Measurements from ENCODE around the gene CHST11. TPM values are rescaled to one million over a fixed set of nuclear protein-coding genes. Genes with fewer than 3 reads are reported as not detected.

Gene CHST11
- total RNA-seq, 1 donor, result 10.8 TPM

DNA sequence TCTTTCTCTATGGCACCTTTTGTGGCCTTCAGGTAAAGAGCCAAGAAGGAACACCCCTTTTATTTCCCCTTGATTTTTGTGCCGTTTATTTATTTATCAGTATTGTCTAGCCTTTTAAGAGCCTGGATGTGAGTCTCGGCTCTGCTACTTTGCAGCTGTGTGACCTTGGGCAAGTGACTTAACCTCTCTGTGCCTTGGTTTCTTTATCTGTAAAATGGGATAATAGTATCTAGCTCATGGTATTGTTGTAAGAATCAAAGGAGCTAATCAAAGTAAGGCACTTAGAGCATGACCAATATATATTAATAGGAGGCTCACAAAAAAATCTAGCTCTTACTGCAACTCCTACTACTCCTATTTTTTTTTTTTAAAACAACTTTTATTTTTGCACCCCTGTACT, 179.7 kb downstream of the CHST11 start:
- DNase-seq (ENCODE audit: low read depth), result no peak
- TF ChIP-seq, protein P1, sequence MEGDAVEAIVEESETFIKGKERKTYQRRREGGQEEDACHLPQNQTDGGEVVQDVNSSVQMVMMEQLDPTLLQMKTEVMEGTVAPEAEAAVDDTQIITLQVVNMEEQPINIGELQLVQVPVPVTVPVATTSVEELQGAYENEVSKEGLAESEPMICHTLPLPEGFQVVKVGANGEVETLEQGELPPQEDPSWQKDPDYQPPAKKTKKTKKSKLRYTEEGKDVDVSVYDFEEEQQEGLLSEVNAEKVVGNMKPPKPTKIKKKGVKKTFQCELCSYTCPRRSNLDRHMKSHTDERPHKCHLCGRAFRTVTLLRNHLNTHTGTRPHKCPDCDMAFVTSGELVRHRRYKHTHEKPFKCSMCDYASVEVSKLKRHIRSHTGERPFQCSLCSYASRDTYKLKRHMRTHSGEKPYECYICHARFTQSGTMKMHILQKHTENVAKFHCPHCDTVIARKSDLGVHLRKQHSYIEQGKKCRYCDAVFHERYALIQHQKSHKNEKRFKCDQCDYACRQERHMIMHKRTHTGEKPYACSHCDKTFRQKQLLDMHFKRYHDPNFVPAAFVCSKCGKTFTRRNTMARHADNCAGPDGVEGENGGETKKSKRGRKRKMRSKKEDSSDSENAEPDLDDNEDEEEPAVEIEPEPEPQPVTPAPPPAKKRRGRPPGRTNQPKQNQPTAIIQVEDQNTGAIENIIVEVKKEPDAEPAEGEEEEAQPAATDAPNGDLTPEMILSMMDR (IDR thresholded peaks at IDR 0.05; ENCODE audit: insufficient read depth, low read length), result no peak
- H3K4me3 ChIP-seq (ENCODE audit: low read depth, low read length), result no peak overlapping the region

DNA sequence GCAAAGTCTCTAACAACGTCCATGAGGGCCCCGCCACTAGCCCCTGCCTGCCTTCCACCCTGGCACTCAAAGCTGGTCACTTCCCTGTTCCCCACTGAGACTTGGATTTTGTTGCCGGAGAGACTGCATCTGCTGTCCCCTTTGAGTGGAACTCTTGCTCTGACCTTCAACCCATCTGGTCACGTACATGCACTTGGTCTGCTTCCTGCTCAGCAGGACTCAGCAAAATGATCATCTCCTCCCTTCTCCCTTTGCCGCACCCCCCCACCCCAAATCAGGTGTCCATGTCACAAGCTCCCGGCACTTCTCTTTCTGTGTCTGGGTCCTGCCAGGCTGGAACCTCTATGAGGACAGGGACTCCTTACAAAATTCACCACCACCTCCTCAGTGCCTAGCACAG, 180.9 kb downstream of the CHST11 start:
- TF ChIP-seq, protein P1 (IDR thresholded peaks at IDR 0.05; ENCODE audit: insufficient read depth, low read length), result no peak
- no peak overlapping the region for H3K4me3 ChIP-seq (ENCODE audit: low read depth, low read length)
- DNase-seq (ENCODE audit: low read depth), result no peak

DNA sequence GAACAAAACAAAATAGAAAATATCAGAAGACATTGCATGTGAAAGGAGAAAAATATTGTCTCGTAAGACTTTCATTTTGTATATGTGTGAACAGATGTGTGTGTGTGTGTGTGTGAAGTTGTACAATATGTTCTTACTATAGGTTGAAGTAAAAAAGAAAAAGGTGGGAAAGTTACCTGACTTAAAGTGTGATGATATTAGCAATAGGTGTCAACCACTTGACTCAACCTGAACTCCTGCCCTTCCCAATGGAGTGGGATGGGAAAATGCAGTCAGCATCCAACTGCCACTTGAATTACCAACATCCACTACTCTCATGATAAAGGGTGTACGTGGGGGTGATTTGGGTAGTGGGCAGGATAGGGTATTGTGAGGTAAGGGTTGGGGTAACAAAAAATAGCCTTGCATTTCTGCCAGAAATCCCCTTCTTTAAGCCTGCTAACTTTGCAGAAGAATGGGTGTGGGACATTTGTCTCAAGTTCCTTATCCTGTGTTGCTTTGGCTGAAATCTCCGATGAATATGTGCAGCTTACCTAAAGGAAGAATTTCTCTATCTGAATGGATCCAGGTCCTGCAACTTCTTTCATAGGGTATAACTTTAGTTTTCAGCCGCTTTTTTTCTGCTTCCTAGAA, 181.6 kb downstream of the CHST11 start:
- TF ChIP-seq, protein P1 (IDR thresholded peaks at IDR 0.05; ENCODE audit: insufficient read depth, low read length), result no peak
- H3K4me3 ChIP-seq (ENCODE audit: low read depth, low read length), result no peak overlapping the region
- no peak for DNase-seq (ENCODE audit: low read depth)

DNA sequence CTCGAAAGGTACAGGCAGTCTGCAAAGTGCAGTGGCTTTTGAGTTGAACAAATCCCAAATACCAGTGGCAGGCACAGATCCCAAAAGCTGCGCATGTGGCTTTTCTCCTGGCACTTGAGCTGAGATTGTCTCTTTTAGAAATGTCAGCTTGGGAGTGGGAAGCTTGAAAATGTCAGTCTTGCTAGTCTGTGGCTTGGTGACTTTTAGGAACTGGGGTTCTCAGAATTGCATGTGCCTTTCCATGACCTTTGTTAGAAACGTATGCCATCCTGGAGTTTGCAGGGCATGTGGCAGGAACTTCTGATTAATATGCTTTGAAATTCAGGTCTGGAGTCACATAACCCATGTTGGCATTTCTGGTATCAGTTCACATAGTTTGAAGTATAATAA, 182.1 kb downstream of the CHST11 start:
- DNase-seq (ENCODE audit: low read depth), result no peak

DNA sequence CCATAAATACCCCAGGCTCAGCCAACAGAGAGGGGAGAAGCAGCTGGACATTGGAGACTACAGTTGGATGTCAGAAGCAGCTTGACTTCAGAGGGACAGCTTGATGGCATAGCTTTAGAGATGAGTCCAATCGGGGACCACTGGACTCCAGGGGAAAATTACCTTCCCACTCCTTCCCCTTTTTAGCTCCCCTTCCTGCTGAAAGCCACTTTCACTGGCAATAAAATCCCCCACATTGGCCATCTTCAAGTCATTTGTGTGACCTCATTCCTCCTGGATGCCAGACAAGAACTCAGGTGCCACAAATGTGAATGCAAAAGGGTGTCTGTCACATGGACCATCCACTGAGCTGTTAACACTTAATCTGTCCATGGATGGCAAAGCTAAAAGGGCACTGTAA, 184.2 kb downstream of the CHST11 start:
- TF ChIP-seq, protein P1 (IDR thresholded peaks at IDR 0.05; ENCODE audit: insufficient read depth, low read length), result no peak
- no peak for DNase-seq (ENCODE audit: low read depth)
- no peak overlapping the region for H3K4me3 ChIP-seq (ENCODE audit: low read depth, low read length)

More for the DNA sequence above, 182.1 kb downstream of the CHST11 start:
- TF ChIP-seq, protein P1 (IDR thresholded peaks at IDR 0.05; ENCODE audit: insufficient read depth, low read length), result no peak
- no peak overlapping the region for H3K4me3 ChIP-seq (ENCODE audit: low read depth, low read length)

DNA sequence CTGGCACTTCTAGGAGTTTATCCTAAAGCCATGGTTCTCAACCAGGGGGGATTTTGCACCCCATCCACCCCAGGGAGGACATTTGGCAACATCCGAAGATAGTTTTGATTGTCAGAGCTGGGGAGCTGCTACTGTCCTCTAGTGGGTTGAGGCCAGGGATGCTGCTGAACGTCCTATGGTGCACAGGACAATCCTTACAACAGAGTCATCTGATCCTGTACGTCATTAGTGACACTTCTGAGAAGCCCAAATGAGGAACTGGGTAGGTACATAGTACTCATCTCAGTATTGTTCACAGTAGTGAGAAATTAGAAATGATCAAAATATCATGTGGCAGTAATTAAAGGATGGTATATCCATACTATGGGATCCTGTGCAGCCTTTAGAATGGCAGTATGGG, 185.1 kb downstream of the CHST11 start:
- DNase-seq (ENCODE audit: low read depth), result no peak
- H3K4me3 ChIP-seq (ENCODE audit: low read depth, low read length), result no peak overlapping the region
- TF ChIP-seq, protein P1 (IDR thresholded peaks at IDR 0.05; ENCODE audit: insufficient read depth, low read length), result no peak
